GM21717 (cell line): Measurements from ENCODE around the gene STOX2.
"Not testable (repeated sequence)": the region's sequence is repeated elsewhere in the genome, so short reads cannot be mapped to it uniquely, and the experiment has no call there.

Experiments used
- ATAC-seq: cut with Tn5 transposase; IDR thresholded peaks from one replicate; pipeline ENCODE4 v1.9.1; 2021; ENCODE audit warnings: mild to moderate bottlenecking, moderate library complexity; ENCODE audit not compliant: unreplicated experiment

STOX2 gene

GRCh38 chr4:184019667-184020623, 114.8 kb downstream of the STOX2 start:
- ATAC-seq: no peak

GRCh38 chr4:184021389-184021788, 116.3 kb downstream of the STOX2 start:
- no peak for ATAC-seq

- ATAC-seq: no peak
Observed at GRCh38 chr4:184022679-184023383, 117.7 kb downstream of the STOX2 start.

GRCh38 chr4:184024637-184025036, 119.5 kb downstream of the STOX2 start:
- no peak for ATAC-seq

GRCh38 chr4:184028561-184029374, 123.7 kb downstream of the STOX2 start:
- no peak for ATAC-seq

GRCh38 chr4:184030036-184030435, 124.9 kb downstream of the STOX2 start:
- no peak for ATAC-seq

- no peak for ATAC-seq
Observed at GRCh38 chr4:184030764-184031163, 125.7 kb downstream of the STOX2 start.

- ATAC-seq: no peak
Observed at GRCh38 chr4:184032091-184032490, 127.0 kb downstream of the STOX2 start.

- ATAC-seq: no peak
Observed at GRCh38 chr4:184039963-184040383, 134.9 kb downstream of the STOX2 start.

GRCh38 chr4:184041156-184041555, 136.0 kb downstream of the STOX2 start:
- ATAC-seq: no peak

- no peak for ATAC-seq
Observed at GRCh38 chr4:184046148-184046547, 141.0 kb downstream of the STOX2 start.

- not testable (repeated sequence) for ATAC-seq
Observed at GRCh38 chr4:184051262-184051661, 146.2 kb downstream of the STOX2 start.

- ATAC-seq: no peak
Observed at GRCh38 chr4:184052616-184053015, 147.5 kb downstream of the STOX2 start.

- no peak for ATAC-seq
Observed at GRCh38 chr4:184053434-184053833, 148.3 kb downstream of the STOX2 start.

- ATAC-seq: no peak
Observed at GRCh38 chr4:184056877-184057276, 151.8 kb downstream of the STOX2 start.

- no peak for ATAC-seq
Observed at GRCh38 chr4:184058026-184058425, 152.9 kb downstream of the STOX2 start.

- ATAC-seq: no peak
Observed at GRCh38 chr4:184059099-184059498, 154.0 kb downstream of the STOX2 start.

GRCh38 chr4:184061582-184061981, 156.5 kb downstream of the STOX2 start:
- no peak for ATAC-seq

GRCh38 chr4:184062769-184063168, 157.7 kb downstream of the STOX2 start:
- ATAC-seq: no peak

- ATAC-seq: no peak
Observed at GRCh38 chr4:184064877-184065276, 159.8 kb downstream of the STOX2 start.
